Dedifferentiated amniotic fluid mesenchymal stem cell (primary cell): Measurements from ENCODE around the gene BCL11B.

Experiments
- DNase-seq: peaks from one replicate; pipeline ENCODE4 v3.0.0-alpha.2; 2016; ENCODE audit errors: extremely low spot score

The BCL11B gene

DNA sequence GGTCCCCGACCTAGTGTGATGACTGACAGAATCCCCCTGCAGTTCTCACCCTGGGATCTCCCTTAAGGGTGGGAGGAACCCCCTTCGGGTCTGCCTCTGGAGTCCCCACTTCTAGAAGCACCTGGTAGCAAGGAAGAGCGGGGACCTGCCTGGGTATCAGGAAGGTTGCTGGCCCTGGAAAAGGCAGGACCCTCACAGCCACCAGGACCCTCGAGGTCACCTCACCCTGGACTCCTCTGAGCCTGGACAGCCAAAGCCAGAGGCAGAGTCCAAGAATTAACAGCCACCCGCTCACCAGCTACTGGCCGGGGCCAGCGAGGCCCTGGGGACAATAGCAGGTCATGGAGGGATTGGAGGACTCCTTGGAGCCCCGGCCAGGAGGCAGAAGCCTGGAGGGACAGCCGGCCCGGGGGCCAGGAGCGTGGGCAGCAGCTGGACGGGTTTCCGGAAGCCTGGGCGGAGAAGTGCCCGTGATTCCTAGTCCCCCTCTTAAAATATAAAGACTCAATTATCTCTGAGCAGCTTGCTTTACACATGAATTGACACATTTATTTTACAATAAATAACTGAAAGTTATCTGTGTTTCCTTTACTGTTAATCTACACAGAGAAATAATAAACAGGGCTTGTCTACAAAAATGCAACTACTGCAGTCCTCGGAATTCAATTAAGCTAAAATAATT is 17.5 kb downstream of the BCL11B start:
- no peak for DNase-seq

DNA sequence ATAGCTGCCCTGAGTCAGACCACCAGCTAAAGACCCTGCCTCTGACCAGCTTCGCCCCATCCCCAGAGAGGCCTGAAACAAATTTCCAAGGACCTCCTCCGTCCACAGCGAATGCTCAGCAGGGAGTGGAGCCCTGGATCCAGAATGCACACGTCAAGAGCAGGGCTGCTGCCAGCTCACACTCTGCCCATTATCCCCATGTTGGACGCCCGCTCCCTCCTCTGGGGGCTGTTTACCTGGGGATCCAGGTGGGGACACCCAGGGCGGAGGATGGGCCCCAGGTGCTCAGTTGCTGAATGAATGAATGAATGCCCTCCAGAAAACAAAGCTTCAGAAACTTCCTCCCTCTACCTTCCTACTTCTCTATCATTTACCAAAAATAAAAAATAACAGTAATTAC is 18.1 kb downstream of the BCL11B start:
- DNase-seq = no peak

DNA sequence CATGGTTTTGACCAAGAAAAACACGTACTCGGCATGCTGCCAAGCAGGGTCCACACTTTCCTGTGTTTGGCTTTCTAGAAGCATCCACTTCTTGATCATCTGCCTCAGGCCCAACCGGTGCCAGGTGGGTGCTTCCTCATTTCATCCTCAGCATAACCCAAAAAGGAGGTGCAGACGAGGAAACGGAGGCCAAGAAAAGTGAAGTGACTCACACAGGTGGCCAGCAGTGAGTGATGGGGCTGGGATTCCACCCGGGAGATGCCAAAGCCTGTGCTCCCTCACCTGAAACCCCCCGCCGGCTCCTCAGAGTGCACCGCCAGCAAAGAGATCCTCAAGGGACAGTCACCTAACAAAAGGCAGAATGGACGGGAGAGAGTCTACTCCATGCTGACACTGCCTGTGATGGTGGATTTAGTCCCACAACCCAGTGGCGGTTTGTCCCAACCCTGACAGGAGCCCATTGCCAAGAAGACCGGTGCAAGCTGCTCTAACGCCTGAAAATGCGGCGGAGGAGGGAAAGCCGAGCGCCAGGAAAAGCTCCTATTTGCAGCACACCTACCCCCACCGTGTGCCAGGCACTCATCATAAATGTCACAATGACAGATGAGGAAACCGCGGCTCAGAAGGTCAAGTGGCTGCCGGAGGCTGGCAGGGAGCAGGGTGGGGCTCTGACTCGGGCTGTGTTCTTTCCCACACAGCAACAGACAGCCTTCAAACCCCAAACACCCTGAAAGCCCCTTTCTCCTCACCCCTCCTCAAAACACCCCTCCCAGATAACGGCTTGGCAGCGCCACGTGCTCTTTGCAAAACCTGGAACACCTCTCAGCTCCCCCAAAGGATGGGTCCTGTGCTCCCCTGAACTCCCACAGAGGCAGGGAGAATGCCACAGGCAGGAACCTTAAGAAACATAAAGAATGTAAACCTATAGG is 18.8 kb downstream of the BCL11B start:
- no peak for DNase-seq

DNA sequence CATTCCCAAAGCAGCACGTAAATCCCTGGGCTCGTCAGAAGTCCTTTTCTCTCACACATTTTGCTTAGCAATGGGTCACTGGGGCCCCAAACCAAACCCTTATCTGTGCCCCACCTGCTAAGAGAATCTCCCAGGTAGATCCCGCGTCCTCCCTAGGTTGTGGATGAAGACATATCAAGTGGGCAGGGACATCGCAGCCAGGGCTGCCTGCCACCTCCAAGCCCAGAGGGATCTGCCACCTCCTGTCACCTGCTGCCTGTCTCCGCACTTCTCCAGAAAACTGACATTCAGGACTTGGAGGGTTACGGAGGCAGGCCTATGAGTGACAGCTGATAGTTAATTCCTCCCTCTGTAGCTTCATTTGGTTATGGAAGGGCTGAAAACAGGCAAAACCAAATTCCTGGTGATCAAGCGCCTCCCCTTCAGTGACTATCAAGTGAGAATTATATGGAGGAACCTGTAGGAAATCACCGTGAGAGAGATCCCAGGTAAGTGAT is 19.5 kb downstream of the BCL11B start:
- DNase-seq = no peak

DNA sequence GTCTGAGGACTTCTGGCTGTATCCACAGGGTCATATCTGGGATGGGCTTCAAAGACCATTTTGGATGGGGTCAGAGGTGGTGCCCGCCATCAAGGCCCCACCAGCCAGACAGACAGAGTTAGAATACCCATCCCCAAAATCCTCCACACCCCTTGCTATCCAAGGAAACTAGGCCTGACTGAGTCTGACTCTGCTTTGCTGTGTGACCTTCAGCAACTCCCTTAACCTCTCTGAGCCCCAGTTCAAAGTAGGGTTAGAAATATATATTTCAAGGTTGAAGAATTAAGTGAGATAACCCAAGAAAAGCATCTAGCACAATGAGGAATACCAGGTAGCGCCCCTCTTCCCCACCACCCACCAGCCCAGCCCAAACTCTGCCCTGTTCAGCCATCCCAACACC is 20.3 kb downstream of the BCL11B start:
- DNase-seq = no peak

DNA sequence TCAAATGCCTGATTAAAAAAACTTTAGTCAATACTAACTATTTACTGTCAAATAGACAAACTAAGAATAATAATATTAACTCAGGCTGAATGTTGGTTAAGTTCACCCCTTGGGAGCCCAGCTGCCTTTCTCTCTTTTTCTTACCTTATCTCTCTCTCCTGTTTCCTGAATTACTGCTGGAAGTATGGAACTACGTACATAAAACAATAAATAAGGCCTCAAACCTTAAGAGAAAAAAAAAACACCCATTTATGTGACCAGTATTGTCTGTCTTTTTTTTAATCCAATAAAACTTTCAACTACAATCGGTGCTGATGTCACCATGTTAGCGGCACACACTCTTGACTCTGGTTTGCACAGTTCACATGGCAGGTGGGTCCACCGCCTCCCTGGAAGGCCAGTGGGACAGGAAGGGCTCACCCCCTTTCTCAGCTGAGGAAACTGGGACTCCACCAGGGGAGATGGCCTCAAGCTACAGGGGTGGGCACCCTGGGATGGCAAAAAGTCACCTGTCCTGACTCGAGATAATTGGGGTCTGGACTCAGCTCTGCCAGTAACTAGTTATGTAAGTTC is 21.3 kb downstream of the BCL11B start:
- no peak for DNase-seq

DNA sequence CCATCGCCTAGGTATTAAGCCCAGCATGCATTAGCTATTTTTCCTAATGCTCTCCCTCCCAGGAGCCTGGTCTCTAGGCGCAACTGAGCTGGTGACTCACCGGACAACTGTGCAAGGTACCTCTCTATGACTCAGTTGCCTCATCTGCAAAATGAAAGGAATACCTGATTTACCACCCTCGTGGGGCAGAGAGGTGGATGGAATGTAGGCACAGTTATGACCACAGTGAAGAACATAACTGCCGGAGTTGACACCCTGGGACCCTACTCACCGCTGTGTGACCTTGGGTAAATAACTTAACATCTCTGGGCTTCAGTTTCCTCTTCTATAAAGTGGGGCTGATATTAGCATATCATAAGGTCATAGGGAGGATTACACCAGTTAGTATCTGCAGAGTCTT is 22.6 kb downstream of the BCL11B start:
- DNase-seq = no peak

DNA sequence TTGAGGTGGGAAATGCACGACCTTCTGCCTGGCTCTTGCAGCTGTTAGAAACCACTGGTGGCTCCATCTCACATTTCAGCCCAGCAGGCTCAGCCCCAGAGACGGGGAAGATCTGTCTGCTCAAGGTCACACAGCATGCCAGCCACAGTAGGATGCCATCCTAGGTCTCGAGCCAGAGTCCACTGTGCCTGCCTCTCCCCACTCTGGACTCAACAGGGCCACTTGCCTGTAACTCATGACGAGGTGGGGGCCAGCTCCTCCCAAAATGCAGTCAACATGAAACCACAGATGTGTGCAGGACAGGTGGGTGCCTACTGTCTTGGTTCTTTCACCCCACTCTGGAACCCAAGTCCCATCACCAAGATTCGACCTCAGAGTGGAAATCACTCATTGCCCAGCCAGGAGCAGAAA is 23.2 kb downstream of the BCL11B start:
- DNase-seq = no peak

DNA sequence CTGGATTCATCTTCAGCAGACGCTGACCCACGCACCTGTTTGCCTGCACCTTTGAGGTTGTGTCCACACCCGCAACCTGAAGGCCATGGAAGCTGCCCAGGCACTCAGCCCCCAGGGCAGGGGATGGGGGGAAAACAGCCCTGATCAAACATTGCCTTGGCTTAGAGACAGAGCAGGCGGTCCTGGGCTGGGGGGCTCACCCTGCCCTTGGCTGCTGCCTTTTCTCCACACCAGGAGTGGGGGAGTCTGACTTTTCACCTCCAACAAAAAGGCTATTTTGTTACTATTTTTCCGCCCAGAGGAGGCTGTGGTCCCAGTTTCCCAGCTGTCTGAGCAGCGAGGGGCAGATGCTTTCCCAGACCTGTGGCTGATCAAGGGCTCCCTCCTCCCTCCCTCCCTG is 24.2 kb downstream of the BCL11B start:
- no peak for DNase-seq

DNA sequence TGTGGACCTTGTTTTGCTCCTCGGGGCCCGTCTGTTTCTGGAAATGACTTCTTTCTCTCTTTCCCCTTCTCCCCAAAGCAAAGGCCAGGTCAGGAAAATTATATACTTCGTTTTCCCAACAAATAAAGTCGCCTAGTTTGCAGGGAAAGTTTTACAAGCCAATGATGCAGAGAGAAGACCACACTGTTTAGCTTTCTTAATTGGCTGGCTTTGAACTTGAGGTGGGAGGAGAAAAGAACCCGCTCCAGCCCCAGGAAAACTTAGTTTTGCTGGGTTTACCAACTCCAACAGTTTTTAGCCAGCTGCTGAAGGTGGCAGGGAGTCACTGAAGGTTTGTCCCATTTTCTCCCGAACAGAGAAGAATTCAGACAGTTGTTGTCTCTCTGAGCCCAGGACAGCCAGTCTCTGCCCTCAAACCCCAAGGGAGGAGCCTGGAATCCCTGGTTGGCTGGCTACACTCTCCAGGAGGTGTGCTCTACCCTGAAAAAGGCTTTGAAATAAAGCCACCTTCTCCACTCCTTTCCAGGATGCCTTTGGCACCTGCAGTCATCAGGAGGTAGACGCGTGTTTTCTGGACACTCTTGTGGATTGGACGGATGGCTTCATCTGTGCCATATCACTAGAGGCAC is 24.8 kb downstream of the BCL11B start:
- no peak for DNase-seq

DNA sequence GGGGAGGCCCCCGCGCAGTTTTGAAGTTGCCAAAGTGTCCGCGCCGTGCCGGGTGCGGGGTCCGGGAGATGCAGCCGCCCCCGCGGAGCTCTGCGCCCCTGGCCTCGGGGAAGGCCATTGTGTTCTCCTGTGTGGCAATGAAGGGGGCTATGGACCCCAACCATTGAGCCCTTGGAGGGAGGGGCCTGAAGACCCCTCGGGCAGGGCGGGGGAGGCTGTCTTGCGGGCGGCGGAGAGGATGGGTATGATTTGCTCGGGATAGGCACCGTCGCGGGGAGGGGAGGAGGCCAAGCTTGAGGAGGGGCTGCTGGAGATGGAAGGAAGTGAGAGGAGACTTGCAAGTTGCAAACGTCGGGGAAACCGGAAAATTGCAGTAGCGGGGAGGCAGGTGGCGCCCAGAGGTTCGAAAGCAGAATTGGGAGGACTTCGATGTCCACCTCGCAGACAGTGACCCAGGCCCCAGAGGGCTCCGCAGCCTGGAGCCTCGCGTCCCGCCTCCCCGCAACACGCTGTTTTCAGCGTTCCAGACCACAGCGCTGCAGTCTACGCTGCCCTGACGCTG is 25.4 kb downstream of the BCL11B start:
- DNase-seq = no peak

DNA sequence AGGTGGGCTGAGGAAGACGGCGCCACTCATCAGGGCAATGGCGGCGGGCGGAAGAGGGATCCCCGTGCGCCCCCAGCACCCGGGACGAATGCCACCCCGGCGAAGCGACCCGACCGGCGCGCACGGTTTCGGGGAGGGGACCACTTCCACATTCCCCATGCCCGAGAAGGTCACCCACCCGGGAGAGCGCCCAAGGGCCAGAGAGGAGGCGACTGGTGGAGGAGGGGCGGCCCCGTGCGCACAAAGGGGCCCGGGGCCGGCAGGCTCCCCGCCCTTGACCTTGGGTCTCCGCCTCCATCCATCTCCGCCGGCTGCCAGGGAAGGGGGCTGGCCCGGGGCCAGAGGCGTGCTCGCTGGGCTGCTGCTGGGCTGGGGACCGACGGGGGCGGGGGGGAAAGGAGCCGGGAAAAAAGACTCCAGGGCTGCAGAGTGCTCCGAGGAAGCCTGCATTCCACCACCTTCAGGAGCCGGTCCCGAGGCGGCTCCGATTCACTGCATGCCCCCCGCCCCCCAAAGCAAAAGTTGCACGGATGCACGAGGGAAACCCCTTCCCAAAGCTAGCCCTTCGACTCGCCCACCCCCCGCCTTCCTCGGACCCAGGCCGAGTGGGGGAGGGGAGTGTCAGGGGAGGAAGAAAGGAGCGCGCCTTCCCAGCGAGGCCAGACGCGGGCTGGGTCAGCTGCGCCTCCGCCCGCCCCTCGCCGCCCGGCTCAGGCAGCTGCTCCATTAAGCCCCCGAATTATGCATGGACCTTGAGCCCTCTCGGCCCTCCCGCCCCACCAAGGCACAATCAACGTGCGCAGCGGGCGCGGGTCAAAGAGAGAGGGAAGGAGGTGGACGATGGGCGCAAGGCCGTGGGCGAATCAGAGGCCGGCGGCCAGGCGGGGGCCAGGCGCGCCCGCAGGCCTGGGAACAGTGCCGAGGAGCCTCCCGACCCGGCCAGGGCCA is 26.2 kb downstream of the BCL11B start:
- no peak for DNase-seq

DNA sequence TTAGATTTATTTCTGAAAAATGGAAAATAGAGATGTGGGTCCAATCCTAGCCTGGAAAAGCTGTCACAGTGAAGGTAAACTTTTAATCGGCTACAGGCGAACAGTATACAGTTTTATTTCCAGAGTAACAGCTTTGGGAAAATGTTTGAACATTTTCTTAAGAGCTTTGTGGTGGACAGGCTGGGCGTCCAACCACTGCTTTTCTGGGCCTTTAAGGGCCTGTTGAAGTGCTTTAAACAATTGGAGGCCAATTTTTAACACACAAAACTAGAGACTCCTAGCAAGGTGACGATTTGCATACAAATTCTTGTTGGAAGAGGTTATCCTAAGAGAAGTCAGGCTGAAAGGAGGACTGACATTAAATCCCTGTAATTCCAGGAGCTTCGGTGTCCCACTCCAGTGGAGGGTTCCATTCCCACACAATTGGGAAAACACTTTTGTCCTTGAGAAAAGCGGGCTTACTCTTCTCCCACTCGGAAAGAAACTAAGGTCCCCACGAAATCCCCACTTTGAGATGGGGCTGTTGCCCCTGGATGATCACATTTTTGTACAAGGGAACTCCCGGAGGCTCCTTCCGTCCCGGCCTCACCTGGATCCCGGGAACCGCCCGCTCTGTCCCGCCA is 26.9 kb downstream of the BCL11B start:
- DNase-seq = no peak

DNA sequence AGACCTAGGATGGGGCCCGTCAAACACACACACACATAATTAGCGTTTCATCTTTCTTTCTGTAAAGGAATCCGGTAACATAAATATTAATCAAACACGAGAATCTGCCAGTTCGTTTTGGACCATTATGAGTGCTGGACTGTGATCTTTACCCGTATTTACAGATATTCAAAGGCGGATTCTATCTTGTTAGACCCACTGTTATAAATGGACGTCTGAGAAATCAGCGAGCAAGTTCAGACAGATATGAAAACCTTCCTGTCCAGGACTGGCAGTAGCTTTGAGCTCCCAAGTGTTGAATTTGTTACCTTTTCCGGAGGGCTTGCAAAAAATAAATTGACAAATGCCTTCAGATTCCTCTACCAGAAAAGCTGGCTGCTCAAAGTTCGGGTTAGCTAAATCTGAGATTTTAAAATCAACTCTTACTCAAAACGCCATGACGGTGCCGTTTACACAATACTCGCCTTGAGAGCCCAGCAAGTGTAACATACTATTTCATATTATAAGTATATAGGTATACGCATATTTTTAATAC is 27.6 kb downstream of the BCL11B start:
- no peak for DNase-seq

DNA sequence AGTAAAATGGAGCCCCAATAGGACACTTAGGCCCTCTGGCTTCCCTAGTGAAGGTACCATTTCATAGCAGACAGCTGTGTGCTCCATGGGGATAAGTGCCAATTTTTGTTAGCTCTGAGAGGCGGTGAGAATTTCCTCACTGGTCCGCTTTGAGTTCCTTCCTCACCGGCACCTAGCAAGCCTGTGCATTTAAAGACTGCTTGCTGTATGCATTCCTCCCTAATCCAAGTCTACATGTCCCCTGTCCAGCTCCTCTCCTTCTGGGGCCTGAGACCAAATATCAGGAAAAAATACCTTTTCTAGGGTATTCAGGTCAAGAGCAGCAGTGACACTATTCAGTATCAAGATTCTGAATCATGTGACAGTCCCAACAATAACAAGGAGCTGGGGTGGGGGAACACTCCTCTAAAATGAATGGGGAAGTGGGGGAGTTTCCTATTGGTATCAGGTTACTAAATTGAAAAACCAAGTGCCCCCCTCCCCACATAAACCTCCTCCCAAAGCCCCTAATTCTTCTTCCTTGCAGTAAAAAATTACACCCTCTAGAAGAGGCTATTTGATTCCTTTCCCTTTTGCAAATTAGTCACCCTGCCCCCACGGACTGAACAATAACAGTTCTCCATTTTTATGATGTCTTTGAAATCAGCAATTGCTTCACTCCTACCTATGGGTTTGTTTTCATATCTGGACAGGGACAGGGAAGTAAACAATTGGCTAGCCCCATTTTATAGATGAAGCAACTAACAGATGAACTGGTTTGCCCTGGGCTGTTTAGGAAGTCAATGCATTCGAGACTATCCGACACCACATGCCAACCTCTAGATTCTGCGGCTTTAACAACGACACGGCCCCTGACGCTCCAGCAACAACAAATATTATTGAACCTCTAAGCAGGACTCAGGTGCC is 28.9 kb downstream of the BCL11B start:
- DNase-seq = no peak

DNA sequence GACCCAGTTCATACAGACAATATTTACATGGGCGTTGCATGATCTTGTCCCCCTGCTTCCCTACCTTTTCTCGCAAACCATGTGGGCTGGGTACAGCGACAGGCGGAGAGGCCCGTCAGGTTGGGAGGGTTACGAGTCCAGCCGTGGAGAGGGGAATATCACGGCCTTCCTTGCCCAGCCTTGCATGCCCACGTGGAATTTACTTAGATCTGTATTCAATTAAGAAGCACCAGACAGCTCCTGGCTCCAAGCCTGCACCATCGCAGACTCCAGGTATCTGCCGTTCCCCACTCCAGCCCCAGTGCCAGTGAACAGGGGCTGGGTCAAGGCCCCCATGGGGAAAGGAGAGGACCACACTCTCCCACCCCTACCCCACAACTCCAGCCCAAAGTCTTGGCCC is 29.8 kb downstream of the BCL11B start:
- no peak for DNase-seq

DNA sequence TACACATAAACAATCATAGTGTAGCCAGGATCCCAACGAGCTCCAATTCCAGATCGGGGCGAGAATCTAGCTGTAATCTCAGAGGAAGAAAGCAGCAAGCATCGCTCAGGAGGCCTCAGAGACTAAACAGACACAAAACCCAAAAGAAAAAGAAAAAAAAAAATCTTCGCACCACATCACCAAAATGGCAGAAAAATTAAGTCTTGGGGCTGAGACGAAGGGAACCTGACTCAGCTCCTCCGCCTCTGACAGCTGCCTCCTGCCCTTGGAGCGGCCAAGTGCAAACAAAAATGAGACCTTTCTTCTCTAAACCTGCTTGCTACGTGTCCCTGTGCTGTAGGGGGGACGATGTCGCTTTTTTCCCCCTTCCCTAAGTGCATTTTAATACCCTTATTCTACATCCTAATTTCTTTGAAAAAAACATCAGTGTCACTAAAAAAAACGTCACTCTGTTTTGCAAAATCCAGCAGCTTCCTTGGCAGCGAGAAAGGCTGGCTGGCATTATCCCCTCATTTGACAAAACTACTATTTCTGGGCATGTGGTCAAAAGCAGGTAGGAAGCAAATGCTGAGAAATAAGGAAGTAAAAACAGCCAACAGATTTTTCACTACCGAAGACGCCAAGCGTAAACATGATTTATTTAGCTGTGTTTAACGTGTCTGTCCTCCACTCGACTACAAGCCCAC is 30.5 kb downstream of the BCL11B start:
- DNase-seq = no peak

DNA sequence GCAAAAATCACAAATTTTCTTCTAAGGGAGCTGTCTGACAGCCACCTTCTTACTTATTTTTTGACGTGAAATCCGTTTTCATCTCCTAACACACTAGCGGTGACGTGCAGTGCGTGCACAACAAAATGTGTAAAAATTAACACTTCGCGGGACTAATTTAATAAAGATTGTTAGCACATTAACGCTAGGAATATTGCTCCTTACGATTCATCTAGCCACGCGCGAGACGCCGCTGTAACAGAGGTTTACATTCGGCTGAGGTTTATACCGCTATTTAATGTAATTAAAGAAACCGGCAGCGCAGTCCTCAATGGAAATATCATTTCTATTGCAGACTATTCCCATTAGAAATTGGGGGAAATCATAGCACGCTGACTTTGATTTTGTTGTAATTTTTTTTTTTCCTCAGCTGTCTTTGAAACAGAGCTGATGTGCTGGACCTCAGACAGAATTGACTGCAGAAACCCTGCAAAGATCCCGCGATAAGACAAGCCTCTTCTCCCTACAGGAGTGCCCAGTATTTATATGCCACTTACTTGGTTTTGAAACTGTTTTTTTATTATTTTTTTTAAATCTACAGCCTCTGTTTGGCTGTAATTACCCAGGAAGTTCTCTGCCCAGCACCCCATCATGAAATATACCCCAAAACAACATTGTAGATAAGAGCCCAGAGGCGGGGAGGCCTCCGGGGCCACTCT is 31.2 kb downstream of the BCL11B start:
- DNase-seq = no peak
